ENCODE measurements around the gene THYN1. TPM values are rescaled to one million over a fixed set of nuclear protein-coding genes. Genes with fewer than 3 reads are reported as not detected.

Gene THYN1
- total RNA-seq, 1 experiment from 2014 or later: 97.0 TPM

DNA sequence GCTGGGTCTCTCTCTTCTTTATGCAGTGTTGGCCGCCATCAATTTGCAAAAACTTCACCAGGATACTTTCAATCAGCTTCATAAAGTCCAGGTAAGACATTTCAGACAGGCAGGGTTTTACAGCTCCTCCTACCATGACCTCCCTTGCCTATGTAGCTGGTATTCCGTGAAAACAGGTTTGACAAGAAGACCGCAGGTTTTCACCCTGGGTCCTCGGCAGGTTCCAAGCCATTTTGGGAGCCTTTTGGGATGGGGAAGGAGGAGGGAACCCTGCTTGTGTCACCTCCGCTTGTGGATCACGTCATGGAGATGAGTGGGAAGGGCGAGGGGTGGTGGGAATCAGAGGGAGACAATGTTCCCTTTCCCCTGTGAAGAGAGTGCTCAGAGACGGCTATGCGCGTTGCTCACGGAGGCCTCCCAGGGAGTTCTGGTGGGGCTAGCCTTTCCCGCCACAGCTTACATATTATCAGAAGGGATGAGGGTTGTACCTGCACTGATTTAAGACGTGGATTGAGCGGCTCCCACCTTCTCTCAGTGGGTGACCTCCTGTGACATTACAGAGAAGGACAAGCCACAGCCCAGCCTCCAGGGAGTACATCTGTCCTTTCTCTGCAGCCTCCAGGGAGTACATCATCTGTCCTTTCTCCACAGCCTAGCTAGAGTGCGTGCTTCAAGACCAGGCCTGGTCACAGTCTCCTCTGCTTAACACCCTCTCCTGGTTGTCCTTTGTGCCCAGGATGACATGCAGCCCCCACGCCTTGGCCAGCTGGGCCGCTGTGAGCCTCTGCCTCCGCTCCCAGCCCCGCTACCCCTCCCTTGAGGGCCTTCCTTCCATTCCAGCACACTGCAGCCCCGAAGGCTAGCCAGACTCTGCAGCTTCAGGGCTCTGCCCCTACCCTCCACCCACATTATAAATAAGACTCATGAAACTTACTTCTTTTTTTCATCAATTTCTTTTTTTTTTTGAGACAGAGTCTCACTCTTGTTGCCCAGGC lies 40.3 kb upstream of the THYN1 start:
- Histone ChIP-seq H3K18ac (ENCODE audit: insufficient read length, low read depth, low read length) (no peak overlapping the region), H2AFZ (ENCODE audit: low read length) (no peak overlapping the region), H3T11ph (ENCODE audit: low read length) (no peak overlapping the region), H4K5ac (ENCODE audit: insufficient read length, low read depth, low read length) (no peak overlapping the region), H3K27me3 (ENCODE audit: insufficient read depth, low read length) (no peaks in the 10 kb centered on the region), H2BK12ac (ENCODE audit: insufficient read length, low read depth, low read length) (no peak overlapping the region), H3K23ac (ENCODE audit: insufficient read length, low read depth, low read length) (no peak overlapping the region), H3K56ac (ENCODE audit: insufficient read length, low read depth, low read length) (no peak overlapping the region), H3K4me2 (ENCODE audit: insufficient read depth, insufficient read length, low read length) (no peak overlapping the region), H3K23me2 (ENCODE audit: insufficient read length, low read depth, low read length, poor library complexity, severe bottlenecking) (no peaks in the 10 kb centered on the region), H2BK15ac (ENCODE audit: low read depth, low read length) (no peak overlapping the region), H2BK20ac (ENCODE audit: low read depth, low read length, poor library complexity, severe bottlenecking) (no peak overlapping the region), H4K20me1 (ENCODE audit: control insufficient read depth, insufficient read depth, insufficient read length) (no peaks in the 10 kb centered on the region), H3K14ac (ENCODE audit: insufficient read depth, low read length) (no peak overlapping the region), H2AK5ac (ENCODE audit: insufficient read length, low read length) (no peak overlapping the region), H3K9ac (ENCODE audit: extremely low read depth, insufficient read length, low read length) (no peak overlapping the region), H3K79me1 (ENCODE audit: insufficient read depth, low read depth, low read length, poor library complexity, severe bottlenecking) (no peaks in the 10 kb centered on the region), H2BK120ac (ENCODE audit: low read depth, low read length, poor library complexity, severe bottlenecking) (no peak overlapping the region), H3K27ac (ENCODE audit: insufficient read length, low read depth, low read length) (no peak overlapping the region), H3K4me1 (ENCODE audit: insufficient read depth, low read length) (no peaks in the 10 kb centered on the region), H4K91ac (ENCODE audit: insufficient read length, low read depth, low read length) (no peak overlapping the region), H4K8ac (replicated peaks; ENCODE audit: insufficient read length, low read depth, low read length) (no peak overlapping the region), H2BK5ac (ENCODE audit: insufficient read length, low read length) (no peak overlapping the region), H3K79me2 (ENCODE audit: insufficient read depth, low read length) (no peaks in the 10 kb centered on the region), H3K9me3 (ENCODE audit: control insufficient read depth, low read depth, low read length) (no peaks in the 10 kb centered on the region), H3K4ac (ENCODE audit: low read depth, low read length) (no peak overlapping the region)
- no peak for DNase-seq
- H3K9me3 Mint-ChIP-seq: no peaks in the 10 kb centered on the region
- H3K36me3 Mint-ChIP-seq (ENCODE audit: insufficient read depth in 1 of 3, low read depth in 3 of 3): peaks cover 9 to 36% (median 20%) of the 10 kb centered on the region in 3 experiments; a peak in 6 of 7 replicates
- H3K4me3 Mint-ChIP-seq: no peak overlapping the region
- H3K4me1 Mint-ChIP-seq: peaks cover 8 to 11% of the 10 kb centered on the region in 2 experiments
- no peaks in the 10 kb centered on the region for H3K27me3 Mint-ChIP-seq (ENCODE audit: low read depth)
- TF ChIP-seq, protein P1, sequence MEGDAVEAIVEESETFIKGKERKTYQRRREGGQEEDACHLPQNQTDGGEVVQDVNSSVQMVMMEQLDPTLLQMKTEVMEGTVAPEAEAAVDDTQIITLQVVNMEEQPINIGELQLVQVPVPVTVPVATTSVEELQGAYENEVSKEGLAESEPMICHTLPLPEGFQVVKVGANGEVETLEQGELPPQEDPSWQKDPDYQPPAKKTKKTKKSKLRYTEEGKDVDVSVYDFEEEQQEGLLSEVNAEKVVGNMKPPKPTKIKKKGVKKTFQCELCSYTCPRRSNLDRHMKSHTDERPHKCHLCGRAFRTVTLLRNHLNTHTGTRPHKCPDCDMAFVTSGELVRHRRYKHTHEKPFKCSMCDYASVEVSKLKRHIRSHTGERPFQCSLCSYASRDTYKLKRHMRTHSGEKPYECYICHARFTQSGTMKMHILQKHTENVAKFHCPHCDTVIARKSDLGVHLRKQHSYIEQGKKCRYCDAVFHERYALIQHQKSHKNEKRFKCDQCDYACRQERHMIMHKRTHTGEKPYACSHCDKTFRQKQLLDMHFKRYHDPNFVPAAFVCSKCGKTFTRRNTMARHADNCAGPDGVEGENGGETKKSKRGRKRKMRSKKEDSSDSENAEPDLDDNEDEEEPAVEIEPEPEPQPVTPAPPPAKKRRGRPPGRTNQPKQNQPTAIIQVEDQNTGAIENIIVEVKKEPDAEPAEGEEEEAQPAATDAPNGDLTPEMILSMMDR (conservative IDR thresholded peaks at IDR 0.05): no peak
- H3K27ac Mint-ChIP-seq: peak overlapping the region in 1 of 3 experiments; percentile 41; a peak in 1 of 7 replicates
- whole genome bisulfite sequencing (ENCODE audit: extremely low coverage, insufficient read length, low lambda C conversion rate): no CpG with 5 or more reads among the region's 20 CpGs

Data from H9 (cell line).